K562 (cell line): Measurements from ENCODE around the gene SCRG1. TPM values are rescaled to one million over a fixed set of nuclear protein-coding genes. Genes with fewer than 3 reads are reported as not detected.

Experiments used
- CREB1 ChIP-seq, 2 experiments: sonication (generic) in 1 of 2; formaldehyde crosslinking in 1 of 2; IDR thresholded peaks; 2 replicates each; pipeline versions ENCODE4 v1.6.1 to v1.8.0; 2012 to 2022; ENCODE audit warnings: inconsistent platforms in 1 of 2, mild to moderate bottlenecking in 1 of 2, missing genetic modification reagents in 1 of 2, moderate library complexity in 1 of 2
- ETV1 ChIP-seq: fragments of 450-650 bp; conservative IDR thresholded peaks from 2 replicates; pipeline ENCODE4 v1.6.1; 2016; ENCODE audit warnings: missing genetic modification characterization, control low read depth, low read depth, missing compliant biosample characterization
- HCFC1 ChIP-seq: IDR thresholded peaks from 2 replicates; pipeline ENCODE4 v1.6.1; 2012; ENCODE audit warnings: low read depth, low read length, improper control_type of control experiment
- MCM5 ChIP-seq: fragments of 450-650 bp; IDR thresholded peaks from 2 replicates; pipeline ENCODE4 v1.6.1; 2016; ENCODE audit warnings: low read depth
- MEIS2 ChIP-seq: fragments of 450-650 bp; IDR thresholded peaks from 2 replicates; pipeline ENCODE4 v1.6.1; 2014; ENCODE audit warnings: mild to moderate bottlenecking; ENCODE audit not compliant: partially characterized antibody
- POLR3G ChIP-seq: IDR thresholded peaks from 2 replicates; pipeline ENCODE4 v1.6.1; 2011; ENCODE audit not compliant: insufficient read length, insufficient replicate concordance; ENCODE audit errors: extremely low read depth
- REST ChIP-seq, 2 experiments: fragments of 450-650 bp; formaldehyde crosslinking in 1 of 2; IDR thresholded peaks; 2 replicates each; pipeline versions ENCODE4 v1.4.0 to v1.6.1; 2014 to 2020; ENCODE audit warnings: mild to moderate bottlenecking in 2 of 2, borderline replicate concordance in 1 of 2, low read depth in 1 of 2
- SAFB ChIP-seq: fragments of 200-400 bp; formaldehyde crosslinking; IDR thresholded peaks from 2 replicates; pipeline ENCODE4 v1.6.1; 2017; ENCODE audit warnings: low read depth, low read length, borderline replicate concordance
- SMARCE1 ChIP-seq: fragments of 450-650 bp; IDR thresholded peaks from 2 replicates; pipeline ENCODE4 v1.7.1; 2016; ENCODE audit warnings: mild to moderate bottlenecking
- THAP12 ChIP-seq: fragments of 250-450 bp; sonication (Bioruptor Pico); IDR thresholded peaks from 2 replicates; pipeline ENCODE4 v1.9.0; 2021; ENCODE audit warnings: mild to moderate bottlenecking, inconsistent platforms
- VEZF1 ChIP-seq: fragments of 200-800 bp; sonication (Bioruptor generic); IDR thresholded peaks from 2 replicates; pipeline ENCODE4 v1.6.1; 2017; ENCODE audit warnings: missing genetic modification characterization, missing compliant biosample characterization
- ZKSCAN1 ChIP-seq: fragments of 150-350 bp; IDR thresholded peaks from 2 replicates; pipeline ENCODE4 v1.6.1; 2016; ENCODE audit warnings: low read depth, low read length
- ZKSCAN8 ChIP-seq: fragments of 200-800 bp; sonication (Bioruptor generic); IDR thresholded peaks from 2 replicates; pipeline ENCODE4 v1.6.1; 2016; ENCODE audit warnings: missing genetic modification characterization, missing compliant biosample characterization
- ZNF143 ChIP-seq: sonication (generic); formaldehyde crosslinking; IDR thresholded peaks from 2 replicates; pipeline ENCODE4 v1.9.0; 2022; ENCODE audit warnings: mild to moderate bottlenecking, missing genetic modification reagents
- ZNF507 ChIP-seq: conservative IDR thresholded peaks from 2 replicates; pipeline ENCODE4 v1.6.1; 2017; ENCODE audit warnings: missing genetic modification characterization, missing compliant biosample characterization
- polyA plus RNA-seq, 8 experiments: library from polyadenylated mRNA; depleted of rRNA in 4 of 8; stranded (reverse) in 5 of 8; unstranded in 3 of 8; fragments of >200 nt; fragmentation: Nextera tagmentation in 2 of 8; fragmentation: Illumina TruSeq in 1 of 8; extraction: Ambion mirVana in 2 of 8; extraction: Trizol in 1 of 8; gene quantifications; 2 replicates each; pipeline versions ENCODE4 v1.2.1 to v1.2.3, GENCODE V29; 2011 to 2014; ENCODE audit warnings: inconsistent platforms in 1 of 8, missing spikeins in 1 of 8
- total RNA-seq, 7 experiments: library from RNA; depleted of rRNA in 6 of 7; stranded (reverse); fragments of >200 nt in 6 of 7; fragmentation: Illumina TruSeq in 2 of 7; extraction: Trizol in 2 of 7; gene quantifications; 2 replicates each; pipeline versions ENCODE4 v1.2.1 to v1.2.3, GENCODE V29; 2011 to 2021; ENCODE audit warnings: low replicate concordance in 1 of 7

SCRG1 gene
- total and polyA plus RNA-seq, 9 of the 15 experiments (the other 6 are each of a cell fraction or from before 2014, with no cell fraction given): 0.01 TPM; not detected in 7

- TF ChIP-seq REST (IDR thresholded peaks at IDR 0.05; ENCODE audit: borderline replicate concordance): peak; percentile 92
- peak; percentile 91 for TF ChIP-seq REST (CRISPR knock-in tag; IDR thresholded peaks at IDR 0.05; ENCODE audit: low read depth)
- TF ChIP-seq MCM5: no peak
- no peak for TF ChIP-seq SMARCE1
- peak; percentile 54 for TF ChIP-seq CREB1 (IDR thresholded peaks at IDR 0.05)
- peak; percentile 64 for TF ChIP-seq CREB1 (CRISPR knock-in tag; IDR thresholded peaks at IDR 0.05)
- TF ChIP-seq POLR3G: no peak
- TF ChIP-seq ZNF143 (CRISPR knock-in tag): peak; percentile 87
- TF ChIP-seq ZKSCAN8 (CRISPR knock-in tag): no peak
- TF ChIP-seq ZKSCAN1: no peak
- no peak for TF ChIP-seq SAFB
- TF ChIP-seq VEZF1 (CRISPR knock-in tag): no peak; the same call in 1 of the 2 replicates
- TF ChIP-seq MEIS2: peak; percentile 63
- TF ChIP-seq HCFC1: peak; percentile 93
- peak; percentile 71; the same call in 1 of the 2 replicates for TF ChIP-seq THAP12 (CRISPR knock-in tag)
- no peak for TF ChIP-seq ETV1 (tag)
- TF ChIP-seq ZNF507 (tag): no peak
Measured at GRCh38 chr4:173370477-173371291, 28.2 kb downstream of the SCRG1 start, which contains the start of gene SAP30 (continued).
